ENCODE data around the gene DNAH2.

DNA sequence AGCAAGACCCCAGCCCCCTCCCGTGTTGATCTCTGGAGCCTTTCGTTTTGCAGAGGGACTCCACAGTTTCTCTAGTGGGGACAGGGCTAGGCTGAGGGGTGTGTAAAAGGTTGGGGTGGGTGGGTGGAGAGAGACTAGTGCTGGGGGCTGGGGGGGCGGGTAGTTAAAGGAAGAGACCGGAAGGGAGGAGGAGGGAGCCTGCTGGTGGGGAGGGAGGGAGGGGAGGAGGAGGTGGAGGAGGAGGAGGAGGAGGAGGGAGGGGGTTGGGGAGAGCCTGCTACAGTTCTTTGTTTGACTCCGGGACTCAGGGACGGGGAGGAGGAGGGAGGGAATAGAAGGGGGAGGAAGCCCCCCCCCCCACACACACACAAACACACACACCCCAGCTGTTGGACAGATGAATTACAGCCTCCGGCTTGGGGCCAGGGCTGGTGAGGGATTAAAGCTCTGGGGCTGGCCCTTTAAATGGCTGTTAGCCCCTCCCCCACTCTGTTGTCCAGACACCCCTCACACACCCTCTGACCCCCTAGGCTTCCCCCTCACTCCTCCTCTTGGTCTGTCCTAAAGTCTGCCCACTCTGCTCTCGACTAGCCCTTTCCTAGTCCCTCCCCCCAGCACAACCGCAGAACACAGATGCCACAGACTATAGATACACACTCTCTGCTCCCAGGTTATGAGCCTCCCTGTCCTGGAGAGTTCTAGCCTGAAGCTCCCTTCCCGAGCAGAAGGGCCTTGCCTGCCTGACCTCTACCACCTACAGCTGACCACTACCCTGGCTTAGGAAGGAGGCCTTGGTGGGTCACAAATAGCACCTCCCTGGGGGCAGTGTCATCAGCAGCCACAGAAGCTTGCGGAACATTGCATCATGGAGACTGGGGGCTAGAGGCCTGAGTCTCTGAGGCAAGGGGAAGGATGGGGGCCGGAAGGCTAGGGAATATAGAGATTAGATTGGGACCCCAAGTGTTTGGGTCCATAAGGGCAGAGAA lies 120.8 kb downstream of the DNAH2 start:
- no peak for TF ChIP-seq POLR2A (IDR thresholded peaks at IDR 0.05)
- TF ChIP-seq, protein P1, sequence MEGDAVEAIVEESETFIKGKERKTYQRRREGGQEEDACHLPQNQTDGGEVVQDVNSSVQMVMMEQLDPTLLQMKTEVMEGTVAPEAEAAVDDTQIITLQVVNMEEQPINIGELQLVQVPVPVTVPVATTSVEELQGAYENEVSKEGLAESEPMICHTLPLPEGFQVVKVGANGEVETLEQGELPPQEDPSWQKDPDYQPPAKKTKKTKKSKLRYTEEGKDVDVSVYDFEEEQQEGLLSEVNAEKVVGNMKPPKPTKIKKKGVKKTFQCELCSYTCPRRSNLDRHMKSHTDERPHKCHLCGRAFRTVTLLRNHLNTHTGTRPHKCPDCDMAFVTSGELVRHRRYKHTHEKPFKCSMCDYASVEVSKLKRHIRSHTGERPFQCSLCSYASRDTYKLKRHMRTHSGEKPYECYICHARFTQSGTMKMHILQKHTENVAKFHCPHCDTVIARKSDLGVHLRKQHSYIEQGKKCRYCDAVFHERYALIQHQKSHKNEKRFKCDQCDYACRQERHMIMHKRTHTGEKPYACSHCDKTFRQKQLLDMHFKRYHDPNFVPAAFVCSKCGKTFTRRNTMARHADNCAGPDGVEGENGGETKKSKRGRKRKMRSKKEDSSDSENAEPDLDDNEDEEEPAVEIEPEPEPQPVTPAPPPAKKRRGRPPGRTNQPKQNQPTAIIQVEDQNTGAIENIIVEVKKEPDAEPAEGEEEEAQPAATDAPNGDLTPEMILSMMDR (IDR thresholded peaks at IDR 0.05) = no peak
